HepG2 (cell line): Measurements from ENCODE around the gene TGM1. TPM values are rescaled to one million over a fixed set of nuclear protein-coding genes. Genes with fewer than 3 reads are reported as not detected.
A peak's percentile ranks its signal among the peaks of the same experiment; 100 is the strongest.

Experiments
- BRCA1 ChIP-seq: sonication (generic); formaldehyde crosslinking; IDR thresholded peaks from 2 replicates; pipeline ENCODE4 v1.4.0; 2020; ENCODE audit warnings: missing genetic modification reagents
- CC2D1A ChIP-seq: sonication (generic); formaldehyde crosslinking; IDR thresholded peaks from 2 replicates; pipeline ENCODE4 v1.8.1; 2023; ENCODE audit warnings: mild to moderate bottlenecking, missing genetic modification reagents
- CSRNP1 ChIP-seq: sonication (generic); formaldehyde crosslinking; IDR thresholded peaks from 2 replicates; pipeline ENCODE4 v1.8.1; 2023; ENCODE audit warnings: mild to moderate bottlenecking, missing genetic modification reagents
- ELF4 ChIP-seq: sonication (generic); formaldehyde crosslinking; IDR thresholded peaks from 2 replicates; pipeline ENCODE4 v1.5.0; 2020; ENCODE audit warnings: missing genetic modification reagents, mild to moderate bottlenecking, moderate library complexity, borderline replicate concordance
- JUNB ChIP-seq: sonication (generic); formaldehyde crosslinking; IDR thresholded peaks from 2 replicates; pipeline ENCODE4 v1.8.0; 2022; ENCODE audit warnings: missing genetic modification reagents, mild to moderate bottlenecking, borderline replicate concordance
- NR3C1 ChIP-seq: sonication (generic); formaldehyde crosslinking; IDR thresholded peaks from 2 replicates; pipeline ENCODE4 v1.4.0; 2020; ENCODE audit warnings: missing genetic modification reagents
- POLR2A ChIP-seq, 2 experiments: IDR thresholded peaks; 2 replicates each; pipeline ENCODE4 v1.6.1; 2011; ENCODE audit warnings: low read depth in 2 of 2, low read length in 2 of 2, mild to moderate bottlenecking in 1 of 2, moderate library complexity in 1 of 2; ENCODE audit not compliant: insufficient read depth in 1 of 2
- RARA ChIP-seq: IDR thresholded peaks from 2 replicates; pipeline ENCODE4 v1.6.1; 2016; ENCODE audit warnings: missing genetic modification reagents, missing compliant biosample characterization
- SUZ12 ChIP-seq: fragments of 150-350 bp; IDR thresholded peaks from 2 replicates; pipeline ENCODE4 v1.6.1; 2014; ENCODE audit warnings: low read depth, low read length
- ZBTB20 ChIP-seq: sonication (generic); formaldehyde crosslinking; IDR thresholded peaks from 2 replicates; pipeline ENCODE4 v1.8.1; 2023; ENCODE audit warnings: missing genetic modification reagents, low read depth, mild to moderate bottlenecking, borderline replicate concordance
- ZBTB7B ChIP-seq: sonication (generic); formaldehyde crosslinking; IDR thresholded peaks from 2 replicates; pipeline ENCODE4 v1.4.0; 2020; ENCODE audit warnings: missing genetic modification reagents
- ZFP90 ChIP-seq: sonication (generic); formaldehyde crosslinking; IDR thresholded peaks from 2 replicates; pipeline ENCODE4 v1.8.0; 2022; ENCODE audit warnings: missing genetic modification reagents, mild to moderate bottlenecking, inconsistent platforms, borderline replicate concordance
- ZFY ChIP-seq: sonication (generic); formaldehyde crosslinking; IDR thresholded peaks from 2 replicates; pipeline ENCODE4 v1.4.0; 2020; ENCODE audit warnings: missing genetic modification reagents
- ZNF232 ChIP-seq: sonication (generic); formaldehyde crosslinking; IDR thresholded peaks from 2 replicates; pipeline ENCODE4 v1.4.0; 2020; ENCODE audit warnings: missing genetic modification reagents, borderline replicate concordance
- ZNF547 ChIP-seq: sonication (generic); formaldehyde crosslinking; IDR thresholded peaks from 2 replicates; pipeline ENCODE4 v1.5.1; 2020; ENCODE audit warnings: mild to moderate bottlenecking, missing genetic modification reagents
- ZNF549 ChIP-seq: sonication (generic); formaldehyde crosslinking; IDR thresholded peaks from 2 replicates; pipeline ENCODE4 v1.5.0; 2020; ENCODE audit warnings: missing genetic modification reagents
- ZNF598 ChIP-seq: sonication (generic); formaldehyde crosslinking; IDR thresholded peaks from 2 replicates; pipeline ENCODE4 v1.5.1; 2020; ENCODE audit warnings: mild to moderate bottlenecking, missing genetic modification reagents, borderline replicate concordance
- ZNF747 ChIP-seq: sonication (generic); formaldehyde crosslinking; IDR thresholded peaks from 2 replicates; pipeline ENCODE4 v1.8.1; 2023; ENCODE audit warnings: missing genetic modification reagents, mild to moderate bottlenecking, borderline replicate concordance
- ZNF777 ChIP-seq: sonication (generic); formaldehyde crosslinking; IDR thresholded peaks from 2 replicates; pipeline ENCODE4 v1.4.0; 2020; ENCODE audit warnings: missing genetic modification reagents
- ZNF883 ChIP-seq: sonication (generic); formaldehyde crosslinking; IDR thresholded peaks from 2 replicates; pipeline ENCODE4 v1.5.1; 2020; ENCODE audit warnings: mild to moderate bottlenecking, missing genetic modification reagents; ENCODE audit errors: not compliant biosample characterization
- polyA plus RNA-seq, 8 experiments: library from polyadenylated mRNA; depleted of rRNA in 3 of 8; stranded (reverse) in 7 of 8; unstranded in 1 of 8; fragments of >200 nt; fragmentation: Illumina TruSeq in 4 of 8; extraction: Trizol in 4 of 8; gene quantifications; 2 replicates each; pipeline versions ENCODE4 v1.2.1 to v1.2.3, GENCODE V29; 2011 to 2016; ENCODE audit warnings: low read depth in 4 of 8, missing spikeins in 1 of 8, mixed read lengths in 1 of 8; ENCODE audit not compliant: insufficient read depth in 1 of 8
- total RNA-seq, 5 experiments: library from RNA; depleted of rRNA; stranded (reverse); fragments of >200 nt; fragmentation: Illumina TruSeq; extraction: Trizol; gene quantifications; 2 replicates each; pipeline ENCODE4 v1.2.3, GENCODE V29; 2016; ENCODE audit warnings: low read depth in 1 of 5
- TF ChIP-seq, protein P1 (sequence below): IDR thresholded peaks from 2 replicates; pipeline ENCODE4 v1.6.1; 2016; ENCODE audit warnings: mild to moderate bottlenecking, missing biosample characterization, missing genetic modification reagents
- TF ChIP-seq, protein P2 (sequence below): sonication (generic); formaldehyde crosslinking; IDR thresholded peaks from 2 replicates; pipeline ENCODE4 v1.4.0; 2020; ENCODE audit warnings: missing genetic modification reagents
- TF ChIP-seq, protein P3 (sequence below): sonication (generic); formaldehyde crosslinking; IDR thresholded peaks from 2 replicates; pipeline ENCODE4 v1.4.0; 2020; ENCODE audit warnings: missing genetic modification reagents

Gene TGM1
- total and polyA plus RNA-seq, 2 of the 13 experiments (the other 11 are each of a cell fraction or from before 2014, with no cell fraction given): 3.2 to 10.6 TPM

DNA sequence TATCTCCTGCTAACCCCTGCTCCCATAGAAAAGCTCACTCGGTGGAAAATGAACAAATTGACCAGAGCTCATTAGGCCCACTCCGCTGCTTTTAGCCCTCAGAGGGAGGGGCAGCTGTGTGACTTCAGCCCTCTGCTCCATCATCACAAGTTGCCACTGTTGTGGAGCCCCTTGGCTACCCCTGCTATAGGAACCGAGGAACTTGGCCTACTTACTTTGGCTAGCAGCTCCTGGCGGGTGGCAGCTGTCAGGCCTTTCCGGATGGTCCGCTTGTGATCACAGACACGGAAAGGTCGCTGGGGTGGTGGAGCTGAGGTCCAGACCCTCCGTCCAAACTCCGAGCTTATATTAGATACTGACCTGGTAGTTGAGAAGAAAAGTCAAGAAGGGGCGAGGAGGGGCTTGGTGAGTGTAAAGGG, 44.2 kb upstream of the TGM1 start (continued):
- TF ChIP-seq ELF4 (CRISPR knock-in tag): peak; percentile 93; the same call in 1 of the 2 replicates
- TF ChIP-seq, protein P1, sequence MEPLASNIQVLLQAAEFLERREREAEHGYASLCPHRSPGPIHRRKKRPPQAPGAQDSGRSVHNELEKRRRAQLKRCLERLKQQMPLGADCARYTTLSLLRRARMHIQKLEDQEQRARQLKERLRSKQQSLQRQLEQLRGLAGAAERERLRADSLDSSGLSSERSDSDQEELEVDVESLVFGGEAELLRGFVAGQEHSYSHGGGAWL: peak; percentile 16; the same call in 1 of the 2 replicates
- TF ChIP-seq BRCA1 (CRISPR knock-in tag): 0 out of 2 replicates have a peak, but pooled peaks have one; percentile 22
- TF ChIP-seq ZBTB7B (CRISPR knock-in tag): 0 out of 2 replicates have a peak, but pooled peaks have one; percentile 35
- peak; percentile 59 for TF ChIP-seq ZFY (CRISPR knock-in tag)
- no peak for TF ChIP-seq RARA (CRISPR knock-in tag)
- no peak for TF ChIP-seq POLR2A (IDR thresholded peaks at IDR 0.05; ENCODE audit: insufficient read depth in 1 of 2, low read depth in 2 of 2, low read length in 2 of 2)
- 0 out of 2 replicates have a peak, but pooled peaks have one; percentile 41 for TF ChIP-seq ZNF777
- TF ChIP-seq ZNF547: peak; percentile 21; the same call in 1 of the 2 replicates
- TF ChIP-seq ZNF747 (CRISPR knock-in tag): peak; percentile 80; the same call in 1 of the 2 replicates
- TF ChIP-seq ZNF232 (CRISPR knock-in tag): peak; percentile 14; the same call in 1 of the 2 replicates
- no peak for TF ChIP-seq NR3C1 (CRISPR knock-in tag)
- TF ChIP-seq JUNB (CRISPR knock-in tag): no peak
- TF ChIP-seq, protein P2, sequence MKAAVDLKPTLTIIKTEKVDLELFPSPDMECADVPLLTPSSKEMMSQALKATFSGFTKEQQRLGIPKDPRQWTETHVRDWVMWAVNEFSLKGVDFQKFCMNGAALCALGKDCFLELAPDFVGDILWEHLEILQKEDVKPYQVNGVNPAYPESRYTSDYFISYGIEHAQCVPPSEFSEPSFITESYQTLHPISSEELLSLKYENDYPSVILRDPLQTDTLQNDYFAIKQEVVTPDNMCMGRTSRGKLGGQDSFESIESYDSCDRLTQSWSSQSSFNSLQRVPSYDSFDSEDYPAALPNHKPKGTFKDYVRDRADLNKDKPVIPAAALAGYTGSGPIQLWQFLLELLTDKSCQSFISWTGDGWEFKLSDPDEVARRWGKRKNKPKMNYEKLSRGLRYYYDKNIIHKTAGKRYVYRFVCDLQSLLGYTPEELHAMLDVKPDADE (CRISPR knock-in tag): 0 out of 2 replicates have a peak, but pooled peaks have one; percentile 24
- no peak for TF ChIP-seq ZNF549 (CRISPR knock-in tag)
- 0 out of 2 replicates have a peak, but pooled peaks have one; percentile 55 for TF ChIP-seq ZNF598 (CRISPR knock-in tag)
- TF ChIP-seq, protein P3, sequence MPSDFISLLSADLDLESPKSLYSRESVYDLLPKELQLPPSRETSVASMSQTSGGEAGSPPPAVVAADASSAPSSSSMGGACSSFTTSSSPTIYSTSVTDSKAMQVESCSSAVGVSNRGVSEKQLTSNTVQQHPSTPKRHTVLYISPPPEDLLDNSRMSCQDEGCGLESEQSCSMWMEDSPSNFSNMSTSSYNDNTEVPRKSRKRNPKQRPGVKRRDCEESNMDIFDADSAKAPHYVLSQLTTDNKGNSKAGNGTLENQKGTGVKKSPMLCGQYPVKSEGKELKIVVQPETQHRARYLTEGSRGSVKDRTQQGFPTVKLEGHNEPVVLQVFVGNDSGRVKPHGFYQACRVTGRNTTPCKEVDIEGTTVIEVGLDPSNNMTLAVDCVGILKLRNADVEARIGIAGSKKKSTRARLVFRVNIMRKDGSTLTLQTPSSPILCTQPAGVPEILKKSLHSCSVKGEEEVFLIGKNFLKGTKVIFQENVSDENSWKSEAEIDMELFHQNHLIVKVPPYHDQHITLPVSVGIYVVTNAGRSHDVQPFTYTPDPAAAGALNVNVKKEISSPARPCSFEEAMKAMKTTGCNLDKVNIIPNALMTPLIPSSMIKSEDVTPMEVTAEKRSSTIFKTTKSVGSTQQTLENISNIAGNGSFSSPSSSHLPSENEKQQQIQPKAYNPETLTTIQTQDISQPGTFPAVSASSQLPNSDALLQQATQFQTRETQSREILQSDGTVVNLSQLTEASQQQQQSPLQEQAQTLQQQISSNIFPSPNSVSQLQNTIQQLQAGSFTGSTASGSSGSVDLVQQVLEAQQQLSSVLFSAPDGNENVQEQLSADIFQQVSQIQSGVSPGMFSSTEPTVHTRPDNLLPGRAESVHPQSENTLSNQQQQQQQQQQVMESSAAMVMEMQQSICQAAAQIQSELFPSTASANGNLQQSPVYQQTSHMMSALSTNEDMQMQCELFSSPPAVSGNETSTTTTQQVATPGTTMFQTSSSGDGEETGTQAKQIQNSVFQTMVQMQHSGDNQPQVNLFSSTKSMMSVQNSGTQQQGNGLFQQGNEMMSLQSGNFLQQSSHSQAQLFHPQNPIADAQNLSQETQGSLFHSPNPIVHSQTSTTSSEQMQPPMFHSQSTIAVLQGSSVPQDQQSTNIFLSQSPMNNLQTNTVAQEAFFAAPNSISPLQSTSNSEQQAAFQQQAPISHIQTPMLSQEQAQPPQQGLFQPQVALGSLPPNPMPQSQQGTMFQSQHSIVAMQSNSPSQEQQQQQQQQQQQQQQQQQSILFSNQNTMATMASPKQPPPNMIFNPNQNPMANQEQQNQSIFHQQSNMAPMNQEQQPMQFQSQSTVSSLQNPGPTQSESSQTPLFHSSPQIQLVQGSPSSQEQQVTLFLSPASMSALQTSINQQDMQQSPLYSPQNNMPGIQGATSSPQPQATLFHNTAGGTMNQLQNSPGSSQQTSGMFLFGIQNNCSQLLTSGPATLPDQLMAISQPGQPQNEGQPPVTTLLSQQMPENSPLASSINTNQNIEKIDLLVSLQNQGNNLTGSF (CRISPR knock-in tag): peak; percentile 38; the same call in 1 of the 2 replicates
- TF ChIP-seq ZBTB20 (CRISPR knock-in tag): peak; percentile 30; the same call in 1 of the 2 replicates
- TF ChIP-seq ZFP90 (CRISPR knock-in tag): peak; percentile 21
- TF ChIP-seq CSRNP1: peak; percentile 15; the same call in 1 of the 2 replicates
- 0 out of 2 replicates have a peak, but pooled peaks have one; percentile 57 for TF ChIP-seq CC2D1A (CRISPR knock-in tag)
- TF ChIP-seq SUZ12: 0 out of 2 replicates have a peak, but pooled peaks have one; percentile 20
- peak; percentile 7 for TF ChIP-seq ZNF883
